GM21717 (cell line): ENCODE results near the gene VASH1.

Source experiments
- ATAC-seq: cut with Tn5 transposase; IDR thresholded peaks from one replicate; pipeline ENCODE4 v1.9.1; 2021; ENCODE audit warnings: mild to moderate bottlenecking, moderate library complexity; ENCODE audit not compliant: unreplicated experiment

Gene VASH1

GRCh38 chr14:76827696-76828296 is 66.5 kb downstream of the VASH1 start:
- ATAC-seq = no peak

- ATAC-seq = no peak
These were observed 67.2 kb downstream of the VASH1 start for GRCh38 chr14:76828339-76829012.

- no peak for ATAC-seq
These were observed 67.7 kb downstream of the VASH1 start for GRCh38 chr14:76829013-76829365.

- no peak for ATAC-seq
These were observed 68.6 kb downstream of the VASH1 start for GRCh38 chr14:76829650-76830421.

GRCh38 chr14:76830556-76830955 is 69.3 kb downstream of the VASH1 start:
- ATAC-seq = no peak

GRCh38 chr14:76832503-76832988 is 71.3 kb downstream of the VASH1 start:
- no peak for ATAC-seq
